ENCODE measurements around the gene CORIN. TPM values are rescaled to one million over a fixed set of nuclear protein-coding genes. Genes with fewer than 3 reads are reported as not detected.

CORIN gene
- polyA plus RNA-seq, 2 of the 4 experiments (the other 2 are of a cell fraction): 0.03 TPM; not detected in 1

DNA sequence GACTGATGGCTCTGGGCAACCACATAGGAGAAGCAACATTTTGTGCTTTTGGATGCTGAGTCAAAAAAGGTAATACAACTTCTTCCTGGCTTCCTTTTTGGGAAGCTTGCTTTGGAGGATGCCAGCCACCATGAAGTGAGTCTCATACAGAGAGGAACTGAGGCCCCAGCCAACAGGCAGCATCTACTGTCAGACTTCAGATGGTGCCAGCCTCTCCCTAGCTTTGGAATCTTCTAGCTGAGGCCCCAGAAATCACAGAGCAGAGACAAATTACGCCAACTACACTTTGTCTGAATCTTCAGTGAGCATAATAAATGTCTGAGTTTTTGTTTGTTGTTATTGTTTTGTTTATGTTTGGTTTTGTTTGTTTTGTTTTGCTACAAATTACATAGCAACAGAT lies 216.7 kb downstream of the CORIN start:
- no peak for ATAC-seq
- POLR2A ChIA-PET: no interaction called here
- Histone ChIP-seq H3K27ac (no peak overlapping the region), H3K4me3 (no peak overlapping the region), H3K4me1 (no peaks in the 10 kb centered on the region), H3K4me2 (no peak overlapping the region), H3K9me3 (no peaks in the 10 kb centered on the region)
- CTCF ChIA-PET: no interaction called here
- no peak for FAIRE-seq
- no peak for DNase-seq (ENCODE audit: low read depth in 1 of 2, low spot score in 1 of 2)
- WGBS (ENCODE audit: missing lambda C conversion rate): 11% methylated on average over 1 of the region's 1 CpG
- TF ChIP-seq ZC3H11A (IDR thresholded peaks at IDR 0.05): no peak
- no peak for TF ChIP-seq RFX5 (IDR thresholded peaks at IDR 0.05)
- no peak for TF ChIP-seq CHD4 (IDR thresholded peaks at IDR 0.05; ENCODE audit: borderline replicate concordance)
- TF ChIP-seq ESRRA (IDR thresholded peaks at IDR 0.05; ENCODE audit: borderline replicate concordance, low read length): no peak
- TF ChIP-seq, protein P1, sequence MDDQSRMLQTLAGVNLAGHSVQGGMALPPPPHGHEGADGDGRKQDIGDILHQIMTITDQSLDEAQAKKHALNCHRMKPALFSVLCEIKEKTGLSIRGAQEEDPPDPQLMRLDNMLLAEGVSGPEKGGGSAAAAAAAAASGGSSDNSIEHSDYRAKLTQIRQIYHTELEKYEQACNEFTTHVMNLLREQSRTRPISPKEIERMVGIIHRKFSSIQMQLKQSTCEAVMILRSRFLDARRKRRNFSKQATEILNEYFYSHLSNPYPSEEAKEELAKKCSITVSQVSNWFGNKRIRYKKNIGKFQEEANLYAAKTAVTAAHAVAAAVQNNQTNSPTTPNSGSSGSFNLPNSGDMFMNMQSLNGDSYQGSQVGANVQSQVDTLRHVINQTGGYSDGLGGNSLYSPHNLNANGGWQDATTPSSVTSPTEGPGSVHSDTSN (IDR thresholded peaks at IDR 0.05): no peak
- TF ChIP-seq, protein P2, sequence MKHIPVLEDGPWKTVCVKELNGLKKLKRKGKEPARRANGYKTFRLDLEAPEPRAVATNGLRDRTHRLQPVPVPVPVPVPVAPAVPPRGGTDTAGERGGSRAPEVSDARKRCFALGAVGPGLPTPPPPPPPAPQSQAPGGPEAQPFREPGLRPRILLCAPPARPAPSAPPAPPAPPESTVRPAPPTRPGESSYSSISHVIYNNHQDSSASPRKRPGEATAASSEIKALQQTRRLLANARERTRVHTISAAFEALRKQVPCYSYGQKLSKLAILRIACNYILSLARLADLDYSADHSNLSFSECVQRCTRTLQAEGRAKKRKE (CRISPR knock-in tag; IDR thresholded peaks at IDR 0.05; ENCODE audit: low read depth): no peak
- TF ChIP-seq EHMT2 (IDR thresholded peaks at IDR 0.05; ENCODE audit: low read depth): no peak
- no peak for TF ChIP-seq KDM5A (IDR thresholded peaks at IDR 0.05)
- TF ChIP-seq GATA3 (IDR thresholded peaks at IDR 0.05; ENCODE audit: borderline replicate concordance): no peak
- no peak for TF ChIP-seq MAFK (IDR thresholded peaks at IDR 0.05; ENCODE audit: partially characterized antibody)
- TF ChIP-seq, protein P3, sequence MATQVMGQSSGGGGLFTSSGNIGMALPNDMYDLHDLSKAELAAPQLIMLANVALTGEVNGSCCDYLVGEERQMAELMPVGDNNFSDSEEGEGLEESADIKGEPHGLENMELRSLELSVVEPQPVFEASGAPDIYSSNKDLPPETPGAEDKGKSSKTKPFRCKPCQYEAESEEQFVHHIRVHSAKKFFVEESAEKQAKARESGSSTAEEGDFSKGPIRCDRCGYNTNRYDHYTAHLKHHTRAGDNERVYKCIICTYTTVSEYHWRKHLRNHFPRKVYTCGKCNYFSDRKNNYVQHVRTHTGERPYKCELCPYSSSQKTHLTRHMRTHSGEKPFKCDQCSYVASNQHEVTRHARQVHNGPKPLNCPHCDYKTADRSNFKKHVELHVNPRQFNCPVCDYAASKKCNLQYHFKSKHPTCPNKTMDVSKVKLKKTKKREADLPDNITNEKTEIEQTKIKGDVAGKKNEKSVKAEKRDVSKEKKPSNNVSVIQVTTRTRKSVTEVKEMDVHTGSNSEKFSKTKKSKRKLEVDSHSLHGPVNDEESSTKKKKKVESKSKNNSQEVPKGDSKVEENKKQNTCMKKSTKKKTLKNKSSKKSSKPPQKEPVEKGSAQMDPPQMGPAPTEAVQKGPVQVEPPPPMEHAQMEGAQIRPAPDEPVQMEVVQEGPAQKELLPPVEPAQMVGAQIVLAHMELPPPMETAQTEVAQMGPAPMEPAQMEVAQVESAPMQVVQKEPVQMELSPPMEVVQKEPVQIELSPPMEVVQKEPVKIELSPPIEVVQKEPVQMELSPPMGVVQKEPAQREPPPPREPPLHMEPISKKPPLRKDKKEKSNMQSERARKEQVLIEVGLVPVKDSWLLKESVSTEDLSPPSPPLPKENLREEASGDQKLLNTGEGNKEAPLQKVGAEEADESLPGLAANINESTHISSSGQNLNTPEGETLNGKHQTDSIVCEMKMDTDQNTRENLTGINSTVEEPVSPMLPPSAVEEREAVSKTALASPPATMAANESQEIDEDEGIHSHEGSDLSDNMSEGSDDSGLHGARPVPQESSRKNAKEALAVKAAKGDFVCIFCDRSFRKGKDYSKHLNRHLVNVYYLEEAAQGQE (IDR thresholded peaks at IDR 0.05): no peak
- TF ChIP-seq, protein P4, sequence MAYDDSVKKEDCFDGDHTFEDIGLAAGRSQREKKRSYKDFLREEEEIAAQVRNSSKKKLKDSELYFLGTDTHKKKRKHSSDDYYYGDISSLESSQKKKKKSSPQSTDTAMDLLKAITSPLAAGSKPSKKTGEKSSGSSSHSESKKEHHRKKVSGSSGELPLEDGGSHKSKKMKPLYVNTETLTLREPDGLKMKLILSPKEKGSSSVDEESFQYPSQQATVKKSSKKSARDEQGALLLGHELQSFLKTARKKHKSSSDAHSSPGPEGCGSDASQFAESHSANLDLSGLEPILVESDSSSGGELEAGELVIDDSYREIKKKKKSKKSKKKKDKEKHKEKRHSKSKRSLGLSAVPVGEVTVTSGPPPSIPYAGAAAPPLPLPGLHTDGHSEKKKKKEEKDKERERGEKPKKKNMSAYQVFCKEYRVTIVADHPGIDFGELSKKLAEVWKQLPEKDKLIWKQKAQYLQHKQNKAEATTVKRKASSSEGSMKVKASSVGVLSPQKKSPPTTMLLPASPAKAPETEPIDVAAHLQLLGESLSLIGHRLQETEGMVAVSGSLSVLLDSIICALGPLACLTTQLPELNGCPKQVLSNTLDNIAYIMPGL (CRISPR knock-in tag; IDR thresholded peaks at IDR 0.05; ENCODE audit: borderline replicate concordance): no peak
- no peak for TF ChIP-seq HOXB13 (CRISPR knock-in tag; IDR thresholded peaks at IDR 0.05; ENCODE audit: low read depth)
- TF ChIP-seq, protein P5, sequence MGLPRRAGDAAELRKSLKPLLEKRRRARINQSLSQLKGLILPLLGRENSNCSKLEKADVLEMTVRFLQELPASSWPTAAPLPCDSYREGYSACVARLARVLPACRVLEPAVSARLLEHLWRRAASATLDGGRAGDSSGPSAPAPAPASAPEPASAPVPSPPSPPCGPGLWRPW (IDR thresholded peaks at IDR 0.05): no peak
- no peak for TF ChIP-seq RCOR1 (IDR thresholded peaks at IDR 0.05; ENCODE audit: low read depth, low read length)
- TF ChIP-seq BHLHE40 (IDR thresholded peaks at IDR 0.05; ENCODE audit: low read depth, low read length): no peak
- TF ChIP-seq POLR2A (IDR thresholded peaks at IDR 0.05; ENCODE audit: low read length): no peak
- TF ChIP-seq PHF8 (IDR thresholded peaks at IDR 0.05; ENCODE audit: borderline replicate concordance, low read depth): no peak
- TF ChIP-seq CEBPB (IDR thresholded peaks at IDR 0.05): no peak
- TF ChIP-seq CBX8 (IDR thresholded peaks at IDR 0.05): no peak

DNA sequence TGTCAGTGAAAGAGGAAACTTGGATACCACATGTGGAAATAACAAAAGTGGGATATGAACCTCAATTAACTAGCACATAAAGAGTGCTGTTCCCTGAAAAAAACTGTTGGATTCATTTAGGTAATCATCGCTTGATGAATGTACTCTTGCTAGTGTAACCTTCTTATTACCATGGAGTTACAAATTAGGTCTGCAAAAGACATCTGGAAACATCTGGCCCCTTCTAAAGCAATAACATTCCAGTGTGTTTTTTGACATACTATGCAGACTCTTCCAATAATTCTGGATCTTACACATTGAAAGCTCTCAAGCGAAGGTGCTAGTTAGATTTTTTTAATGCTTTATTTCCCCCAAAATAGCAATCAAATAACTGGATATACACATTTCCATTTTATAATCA lies 218.2 kb downstream of the CORIN start:
- WGBS (ENCODE audit: missing lambda C conversion rate): 49% methylated on average over 2 of the region's 2 CpGs
- H3K27ac ChIP-seq: no peak overlapping the region
- CTCF ChIA-PET: no interaction called here

More for the DNA sequence above, 218.2 kb downstream of the CORIN start:
- no peak for TF ChIP-seq RFX5 (IDR thresholded peaks at IDR 0.05)
- TF ChIP-seq EHMT2 (IDR thresholded peaks at IDR 0.05; ENCODE audit: low read depth): no peak
- TF ChIP-seq ZNF302 (CRISPR knock-in tag; IDR thresholded peaks at IDR 0.05): no peak
- TF ChIP-seq POLR2A (IDR thresholded peaks at IDR 0.05; ENCODE audit: low read length): no peak
- no peak for TF ChIP-seq CBX8 (IDR thresholded peaks at IDR 0.05)
- TF ChIP-seq ZSCAN20 (CRISPR knock-in tag; IDR thresholded peaks at IDR 0.05): no peak
- TF ChIP-seq, protein P5 (IDR thresholded peaks at IDR 0.05): no peak
- TF ChIP-seq MAFK (IDR thresholded peaks at IDR 0.05; ENCODE audit: partially characterized antibody): no peak
- H3K9me3 ChIP-seq: no peaks in the 10 kb centered on the region
- no peak for ATAC-seq
- H3K4me1 ChIP-seq: no peaks in the 10 kb centered on the region
- POLR2A ChIA-PET: no interaction called here
- no peak overlapping the region for H3K4me3 ChIP-seq
- no peak for DNase-seq (ENCODE audit: low read depth in 1 of 2, low spot score in 1 of 2)
- no peak for FAIRE-seq
- H3K4me2 ChIP-seq: no peak overlapping the region
